ENCODE measurements around the gene VWC2L. TPM values are rescaled to one million over a fixed set of nuclear protein-coding genes. Genes with fewer than 3 reads are reported as not detected.

The VWC2L gene
- total and polyA plus RNA-seq, 7 donors: 0.28 TPM; not detected in 6

DNA sequence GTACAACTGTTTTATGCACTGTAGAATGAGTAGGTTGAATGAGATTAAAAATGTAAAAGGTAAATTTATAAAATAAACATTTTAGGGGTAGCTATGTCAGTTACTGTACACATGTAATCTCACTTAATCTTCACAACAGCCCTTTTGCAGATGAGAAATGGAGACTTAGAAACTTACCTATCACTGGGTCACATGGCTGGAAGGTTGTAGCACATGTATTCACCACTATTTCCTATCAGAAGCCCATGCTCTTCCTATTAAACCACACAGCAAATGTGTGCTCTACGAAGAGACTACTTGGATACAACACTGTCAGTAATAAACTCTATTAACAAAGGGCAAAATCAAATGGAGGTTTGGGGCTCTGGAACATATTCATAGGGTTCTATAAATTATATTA lies 60.5 kb downstream of the VWC2L start:
- Histone ChIP-seq H3K27ac (no peak overlapping the region), H3K27me3 (no peaks in the 10 kb centered on the region), H3K4me3 (no peak overlapping the region), H3K9me3 (no peaks in the 10 kb centered on the region), H3K36me3 (no peaks in the 10 kb centered on the region), H3K4me1 (no peaks in the 10 kb centered on the region)
- intact Hi-C loops (cut with DNase I): no loop called here
- DNase-seq: no peak
- 81 to 84% methylated on average over 1 of the region's 1 CpG for WGBS, 2 donors
- no peak for TF ChIP-seq CTCF (IDR thresholded peaks at IDR 0.05)
- no peak for TF ChIP-seq POLR2AphosphoS5 (IDR thresholded peaks at IDR 0.05)
- TF ChIP-seq EP300 (IDR thresholded peaks at IDR 0.05): no peak
- no peak for TF ChIP-seq POLR2A (IDR thresholded peaks at IDR 0.05)

DNA sequence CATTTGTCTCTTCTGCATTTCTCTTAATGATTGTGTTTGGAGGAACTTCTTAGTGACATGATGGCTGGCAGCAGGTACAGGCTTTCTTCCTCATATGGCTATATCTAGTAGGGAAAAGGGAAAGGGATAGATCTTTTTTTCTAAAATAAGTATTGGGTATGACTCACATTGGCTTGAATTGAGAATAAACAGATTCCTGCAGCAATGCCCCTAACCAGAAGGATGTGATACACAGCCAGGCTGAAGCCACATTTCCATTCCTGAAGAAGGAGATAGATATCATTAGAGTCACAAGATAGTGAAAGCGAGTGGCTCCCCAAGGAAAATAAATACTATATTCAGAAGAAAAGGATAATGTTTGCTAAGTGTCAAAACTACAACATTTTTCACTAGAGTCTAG lies 61.1 kb downstream of the VWC2L start:
- 92 to 100% methylated on average over 1 of the region's 1 CpG for WGBS, 2 donors
- no peak overlapping the region for H3K4me3 ChIP-seq
- no peaks in the 10 kb centered on the region for H3K36me3 ChIP-seq
- TF ChIP-seq POLR2AphosphoS5 (IDR thresholded peaks at IDR 0.05) (no peak), POLR2A (IDR thresholded peaks at IDR 0.05) (no peak), CTCF (IDR thresholded peaks at IDR 0.05) (no peak), EP300 (IDR thresholded peaks at IDR 0.05) (no peak)
- no peak overlapping the region for H3K27ac ChIP-seq
- H3K27me3 ChIP-seq: no peaks in the 10 kb centered on the region
- intact Hi-C loops (cut with DNase I): no loop called here
- no peak for DNase-seq
- no peaks in the 10 kb centered on the region for H3K9me3 ChIP-seq
- peaks cover 0 to 1% (median 0%) of the 10 kb centered on the region in 4 donors for H3K4me1 ChIP-seq

DNA sequence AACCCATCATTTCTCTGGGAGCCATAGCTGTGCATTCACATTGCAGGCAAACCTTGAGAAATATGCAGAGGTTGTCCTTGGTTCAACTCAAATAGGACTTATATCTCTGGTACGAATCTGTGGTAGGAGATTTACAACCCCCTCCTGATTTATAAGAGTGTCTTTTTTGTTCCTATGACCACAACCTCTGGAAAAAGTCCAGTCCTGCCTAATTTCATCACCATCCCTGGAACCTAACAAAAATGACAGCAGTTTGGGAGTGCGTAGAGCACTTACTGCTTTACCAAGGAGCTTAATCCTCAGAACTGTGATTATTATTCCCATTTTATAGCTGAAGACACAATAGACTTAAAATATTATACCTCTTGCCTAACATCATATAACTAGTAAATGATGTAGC lies 66.5 kb downstream of the VWC2L start:
- H3K27me3 ChIP-seq: no peaks in the 10 kb centered on the region
- DNase-seq: no peak
- 54 to 61% methylated on average over 2 of the region's 2 CpGs for WGBS, 2 donors
- H3K9me3 ChIP-seq: no peaks in the 10 kb centered on the region
- intact Hi-C loops (cut with DNase I): no loop called here
- TF ChIP-seq POLR2AphosphoS5 (IDR thresholded peaks at IDR 0.05) (peak in 3 of 4 donors; percentile 38 to 72 (median 54)), CTCF (IDR thresholded peaks at IDR 0.05) (no peak)
- H3K36me3 ChIP-seq: no peaks in the 10 kb centered on the region
- peak overlapping the region in 1 of 4 donors; percentile 35 for H3K27ac ChIP-seq
- H3K4me1 ChIP-seq: peaks cover 0 to 16% (median 0%) of the 10 kb centered on the region in 4 donors
- no peak overlapping the region for H3K4me3 ChIP-seq

DNA sequence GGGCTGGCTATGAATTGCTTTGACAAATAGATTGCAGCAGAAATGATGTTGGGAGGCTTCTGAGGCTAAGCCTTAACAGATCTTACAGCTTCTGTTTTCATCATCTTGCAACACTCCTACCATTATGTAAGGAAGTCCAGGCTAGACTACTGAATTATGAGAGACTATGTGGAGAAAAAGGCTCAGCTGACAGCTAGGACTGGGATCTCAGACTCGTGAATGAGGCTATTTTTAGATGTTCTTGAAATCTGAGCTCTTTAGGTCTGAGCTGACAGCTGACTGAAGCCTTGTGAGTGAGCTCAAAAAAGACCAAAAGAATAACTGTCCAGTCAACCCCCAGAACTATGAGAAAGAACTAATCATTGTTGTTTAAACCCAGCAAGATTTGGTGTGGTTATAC lies 70.3 kb downstream of the VWC2L start:
- no peaks in the 10 kb centered on the region for H3K9me3 ChIP-seq
- no peaks in the 10 kb centered on the region for H3K27me3 ChIP-seq
- DNase-seq: no peak
- WGBS, 2 donors: 11% methylated on average over 1 of the region's 1 CpG
- H3K4me3 ChIP-seq: no peak overlapping the region
- no peaks in the 10 kb centered on the region for H3K36me3 ChIP-seq
- H3K27ac ChIP-seq: no peak overlapping the region
- TF ChIP-seq EP300 (IDR thresholded peaks at IDR 0.05): no peak
- intact Hi-C loops (cut with DNase I): no loop called here
- peaks cover 0 to 16% (median 0%) of the 10 kb centered on the region in 4 donors for H3K4me1 ChIP-seq

- Histone ChIP-seq H3K36me3 (no peaks in the 10 kb centered on the region), H3K27me3 (no peaks in the 10 kb centered on the region), H3K9me3 (no peaks in the 10 kb centered on the region), H3K4me1 (peaks cover 0 to 7% (median 0%) of the 10 kb centered on the region in 4 donors), H3K4me3 (no peak overlapping the region), H3K27ac (no peak overlapping the region)
- DNase-seq: no peak
- intact Hi-C loops (cut with DNase I): no loop called here
- TF ChIP-seq EP300 (IDR thresholded peaks at IDR 0.05) (no peak), CTCF (IDR thresholded peaks at IDR 0.05) (no peak), POLR2AphosphoS5 (IDR thresholded peaks at IDR 0.05) (no peak), POLR2A (IDR thresholded peaks at IDR 0.05) (no peak)
- WGBS, 2 donors: 87 to 92% methylated on average over 2 of the region's 2 CpGs
These were observed 71.9 kb downstream of the VWC2L start for GRCh38 chr2:214482728-214483127.

Measured in sigmoid colon (tissue), 7 donors.